AG04450 (cell line): ENCODE results near the gene TANGO2. TPM values are rescaled to one million over a fixed set of nuclear protein-coding genes. Genes with fewer than 3 reads are reported as not detected.

Source experiments
- CTCF ChIA-PET: fragments of 300-600, 350-600 bp; formaldehyde crosslinking; extraction: SDS; loops from one replicate; lab custom pipeline; 2022; ENCODE audit warnings: antibody characterized with exemption, inconsistent platforms; lab: Charles Lee
- POLR2A ChIA-PET: fragments of 350-600 bp; formaldehyde crosslinking; extraction: SDS; loops from one replicate; lab custom pipeline; 2021; ENCODE audit warnings: antibody characterized with exemption, inconsistent platforms; lab: Yijun Ruan, JAX
- DNase-seq: peaks from one replicate; pipeline ENCODE4 v3.0.0-alpha.2; 2011; ENCODE audit warnings: low read depth, low spot score
- H3K27ac ChIP-seq: one replicate; pipeline ENCODE4 v1.5.1; 2012; ENCODE audit warnings: low read depth, low read length, control low read depth
- H3K27me3 ChIP-seq: one replicate; pipeline ENCODE4 v1.6.0; 2012; ENCODE audit warnings: low read length; ENCODE audit not compliant: control insufficient read depth, insufficient read depth
- H3K4me3 ChIP-seq: 2 replicates; pipeline ENCODE4 v1.5.1; 2011; ENCODE audit warnings: mild to moderate bottlenecking, low read depth, low read length, control low read depth
- H3K9me3 ChIP-seq: 2 replicates; pipeline ENCODE4 v1.5.1; 2012; ENCODE audit warnings: low read length; ENCODE audit not compliant: control insufficient read depth, insufficient read depth
- CTCF ChIP-seq: IDR thresholded peaks from 2 replicates; pipeline ENCODE4 v1.5.1; 2011; ENCODE audit warnings: low read depth, low read length, control low read depth, inconsistent platforms
- polyA plus RNA-seq: library from polyadenylated mRNA; depleted of rRNA; stranded (reverse); fragments of >200 nt; gene quantifications from 2 replicates; pipeline ENCODE4 v1.2.3, GENCODE V29; 2011

TANGO2 gene
- polyA plus RNA-seq, 1 experiment = 21.3 TPM

GRCh38 chr22:19986410-19987341 is 34.2 kb upstream of the TANGO2 start:
- DNase-seq = peak; percentile 21
- H3K27me3 ChIP-seq = no peaks in the 10 kb centered on the region
- ChIA-PET CTCF (interaction anchor here (0.6 to 1.4 kb wide), 4 partner anchors 17 to 29 kb away, joined by 3 to 5 read pairs (median 4); no protein-coding TSS in a partner anchor), POLR2A (interaction anchor here (0.6 to 1.5 kb wide), 5 partner anchors 11 to 34 kb away, joined by 3 to 9 read pairs (median 4); partner anchors contain the start of gene TANGO2)
- H3K9me3 ChIP-seq = no peaks in the 10 kb centered on the region; the same call in 1 of the 2 replicates
- peak overlapping the region; percentile 2 for H3K27ac ChIP-seq
- no peak for TF ChIP-seq CTCF
- peak overlapping the region; percentile 76 for H3K4me3 ChIP-seq

- H3K27ac ChIP-seq = no peak overlapping the region
- no peak overlapping the region for H3K4me3 ChIP-seq
- H3K9me3 ChIP-seq = no peaks in the 10 kb centered on the region; the same call in 1 of the 2 replicates
- no peaks in the 10 kb centered on the region for H3K27me3 ChIP-seq
- no peak for DNase-seq
- no peak for TF ChIP-seq CTCF
- CTCF ChIA-PET = interaction anchor here (0.6 to 1.4 kb wide), 2 partner anchors 26 to 29 kb away, joined by 3 to 5 read pairs; no protein-coding TSS in a partner anchor
- POLR2A ChIA-PET = interaction anchor here (1.4 to 1.5 kb wide), 2 partner anchors 25 to 33 kb away, joined by 6 to 9 read pairs; partner anchors contain the start of gene TANGO2
These were observed 33.3 kb upstream of the TANGO2 start for GRCh38 chr22:19987394-19988306.

- Histone ChIP-seq H3K27ac (no peak overlapping the region), H3K27me3 (no peaks in the 10 kb centered on the region), H3K4me3 (no peak overlapping the region), H3K9me3 (no peaks in the 10 kb centered on the region; the same call in 1 of the 2 replicates)
- POLR2A ChIA-PET = no interaction called here
- CTCF ChIA-PET = no interaction called here
- DNase-seq = no peak
- TF ChIP-seq CTCF = no peak
These were observed 32.5 kb upstream of the TANGO2 start for GRCh38 chr22:19988331-19988808.

- no peak overlapping the region for H3K27ac ChIP-seq
- H3K27me3 ChIP-seq = no peaks in the 10 kb centered on the region
- no peak overlapping the region for H3K4me3 ChIP-seq
- POLR2A ChIA-PET = interaction anchor here (0.6 kb wide), 1 partner anchor 885 kb away, joined by 4 read pairs; no protein-coding TSS in a partner anchor
- no peaks in the 10 kb centered on the region; the same call in 1 of the 2 replicates for H3K9me3 ChIP-seq
- CTCF ChIA-PET = interaction anchor here (0.6 kb wide), 1 partner anchor 23 kb away, joined by 3 read pairs; no protein-coding TSS in a partner anchor
- DNase-seq = no peak
- no peak for TF ChIP-seq CTCF
These were observed 31.8 kb upstream of the TANGO2 start for GRCh38 chr22:19988965-19989724.
